Thyroid gland (tissue), 4 donors: ENCODE measurements around the gene OBP2B.
"Not testable (repeated sequence)": the region's sequence is repeated elsewhere in the genome, so short reads cannot be mapped to it uniquely, and the experiment has no call there.

ENCODE experiments used
- POLR2A ChIP-seq, 2 donors: fragments of 450-650 bp; IDR thresholded peaks; one replicate each; pipeline ENCODE4 v1.6.1; 2017; ENCODE audit warnings: antibody characterized with exemption in 2 of 2, mild to moderate bottlenecking in 2 of 2, moderate library complexity in 1 of 2
- TF ChIP-seq, protein P1 (sequence below), 6 experiments: fragments of 200-600 bp in 3 of 6; fragments of 450-650 bp in 3 of 6; sonication (generic) in 3 of 6; IDR thresholded peaks; one replicate each; pipeline ENCODE4 v1.5.1; 2016 to 2019; ENCODE audit warnings: antibody characterized with exemption in 6 of 6, mild to moderate bottlenecking in 2 of 6, inconsistent platforms in 1 of 6, moderate library complexity in 1 of 6

DNA sequence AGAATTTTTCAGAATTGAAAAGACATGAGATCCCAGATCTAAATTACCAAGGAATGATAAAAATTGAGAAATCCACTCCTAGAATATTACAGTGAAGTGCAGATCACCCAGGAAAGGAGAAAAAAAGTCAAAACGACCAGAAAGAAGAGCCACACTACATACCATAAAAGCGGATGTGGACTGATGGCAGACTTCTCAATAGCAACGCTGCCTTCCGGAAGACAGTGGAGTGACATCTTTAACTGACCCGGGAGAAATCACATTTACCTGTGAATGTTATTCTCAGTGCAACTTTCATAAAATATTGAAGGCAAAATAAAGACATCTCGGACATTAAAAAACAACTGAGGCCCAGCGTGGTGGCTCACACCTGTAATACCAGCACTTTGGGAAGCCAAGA lies 21.5 kb upstream of the OBP2B start:
- TF ChIP-seq, protein P1, sequence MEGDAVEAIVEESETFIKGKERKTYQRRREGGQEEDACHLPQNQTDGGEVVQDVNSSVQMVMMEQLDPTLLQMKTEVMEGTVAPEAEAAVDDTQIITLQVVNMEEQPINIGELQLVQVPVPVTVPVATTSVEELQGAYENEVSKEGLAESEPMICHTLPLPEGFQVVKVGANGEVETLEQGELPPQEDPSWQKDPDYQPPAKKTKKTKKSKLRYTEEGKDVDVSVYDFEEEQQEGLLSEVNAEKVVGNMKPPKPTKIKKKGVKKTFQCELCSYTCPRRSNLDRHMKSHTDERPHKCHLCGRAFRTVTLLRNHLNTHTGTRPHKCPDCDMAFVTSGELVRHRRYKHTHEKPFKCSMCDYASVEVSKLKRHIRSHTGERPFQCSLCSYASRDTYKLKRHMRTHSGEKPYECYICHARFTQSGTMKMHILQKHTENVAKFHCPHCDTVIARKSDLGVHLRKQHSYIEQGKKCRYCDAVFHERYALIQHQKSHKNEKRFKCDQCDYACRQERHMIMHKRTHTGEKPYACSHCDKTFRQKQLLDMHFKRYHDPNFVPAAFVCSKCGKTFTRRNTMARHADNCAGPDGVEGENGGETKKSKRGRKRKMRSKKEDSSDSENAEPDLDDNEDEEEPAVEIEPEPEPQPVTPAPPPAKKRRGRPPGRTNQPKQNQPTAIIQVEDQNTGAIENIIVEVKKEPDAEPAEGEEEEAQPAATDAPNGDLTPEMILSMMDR (IDR thresholded peaks at IDR 0.05) = not testable (repeated sequence)
- not testable (repeated sequence) for TF ChIP-seq POLR2A (IDR thresholded peaks at IDR 0.05)
